Liver (tissue), 9 donors: ENCODE data around the gene ZFP36L2. TPM values are rescaled to one million over a fixed set of nuclear protein-coding genes. Genes with fewer than 3 reads are reported as not detected.

Experiments used
- DNase-seq: peaks from one replicate; pipeline ENCODE4 v3.0.0-alpha.2; 2017; ENCODE audit warnings: low spot score
- H3K27ac ChIP-seq, 2 donors: one replicate each; pipeline ENCODE4 v1.7.0; 2013; ENCODE audit warnings: inconsistent platforms in 2 of 2, low read length in 2 of 2, control low read depth in 1 of 2, low read depth in 1 of 2, mild to moderate bottlenecking in 1 of 2
- H3K27me3 ChIP-seq, 4 donors: one replicate each; pipeline versions ENCODE4 v1.6.1 to v1.7.0; 2013; ENCODE audit warnings: low read length in 3 of 4, inconsistent platforms in 1 of 4, mild to moderate bottlenecking in 1 of 4, moderate library complexity in 1 of 4; ENCODE audit not compliant: control insufficient read depth in 4 of 4, insufficient read depth in 4 of 4
- H3K36me3 ChIP-seq, 4 donors: one replicate each; pipeline versions ENCODE4 v1.6.1 to v1.7.0; 2013; ENCODE audit warnings: low read length in 3 of 4, mild to moderate bottlenecking in 3 of 4, low read depth in 1 of 4, moderate library complexity in 1 of 4; ENCODE audit not compliant: control insufficient read depth in 4 of 4, insufficient read depth in 3 of 4
- H3K4me1 ChIP-seq, 4 donors: one replicate each; pipeline versions ENCODE4 v1.6.1 to v1.7.0; 2013; ENCODE audit warnings: low read length in 3 of 4, mild to moderate bottlenecking in 3 of 4, moderate library complexity in 1 of 4; ENCODE audit not compliant: control insufficient read depth in 4 of 4, insufficient read depth in 4 of 4
- H3K4me3 ChIP-seq, 3 donors: one replicate each; pipeline versions ENCODE4 v1.6.1 to v1.7.0; 2013; ENCODE audit warnings: low read length in 3 of 3, control low read depth in 1 of 3, low read depth in 1 of 3, mild to moderate bottlenecking in 1 of 3
- H3K9ac ChIP-seq, 2 donors: one replicate each; pipeline ENCODE4 v1.7.0; 2013; ENCODE audit warnings: low read length in 2 of 2, mild to moderate bottlenecking in 2 of 2, moderate library complexity in 2 of 2, control low read depth in 1 of 2, low read depth in 1 of 2
- H3K9me3 ChIP-seq, 4 donors: one replicate each; pipeline versions ENCODE4 v1.6.1 to v1.7.0; 2013; ENCODE audit warnings: low read length in 3 of 4; ENCODE audit not compliant: control insufficient read depth in 4 of 4
- CTCF ChIP-seq: fragments of 150-350 bp; IDR thresholded peaks from 2 replicates; pipeline ENCODE4 v1.5.1; 2017; ENCODE audit warnings: improper control_type of control experiment, low read depth, low read length; ENCODE audit not compliant: missing input control
- FOXA2 ChIP-seq: IDR thresholded peaks from 2 replicates; pipeline ENCODE4 v1.6.1; 2016; ENCODE audit warnings: antibody characterized with exemption
- GABPA ChIP-seq, 2 donors: IDR thresholded peaks in 1 of 2; conservative IDR thresholded peaks in 1 of 2; 2 replicates each; pipeline ENCODE4 v1.6.1; 2016; ENCODE audit warnings: antibody characterized with exemption in 2 of 2, mild to moderate bottlenecking in 1 of 2, moderate library complexity in 1 of 2
- JUND ChIP-seq, 2 donors: IDR thresholded peaks; 2 replicates each; pipeline ENCODE4 v1.6.1; 2016; ENCODE audit warnings: antibody characterized with exemption in 2 of 2
- MAX ChIP-seq: IDR thresholded peaks from 2 replicates; pipeline ENCODE4 v1.6.1; 2016; ENCODE audit warnings: antibody characterized with exemption
- REST ChIP-seq: IDR thresholded peaks from 2 replicates; pipeline ENCODE4 v1.6.1; 2016; ENCODE audit warnings: antibody characterized with exemption, mild to moderate bottlenecking
- SP1 ChIP-seq: IDR thresholded peaks from 2 replicates; pipeline ENCODE4 v1.6.1; 2018; ENCODE audit warnings: antibody characterized with exemption, mild to moderate bottlenecking
- TAF1 ChIP-seq: conservative IDR thresholded peaks from 2 replicates; pipeline ENCODE4 v1.6.1; 2016; ENCODE audit warnings: antibody characterized with exemption, mild to moderate bottlenecking
- WGBS: extraction: QIAGEN DNeasy Blood & Tissue Kit; methylation state at CpG from one replicate; pipeline ENCODE4 v1.1.7; 2013; 5-methylcytosine and 5-hydroxymethylcytosine counted together
- polyA plus RNA-seq, 2 donors: library from polyadenylated mRNA; stranded (reverse) in 1 of 2; unstranded in 1 of 2; fragments of 200-250 nt in 1 of 2; fragments of >200 nt in 1 of 2; fragmentation: Nextera tagmentation in 1 of 2; extraction: Ambion mirVana in 1 of 2; gene quantifications; one replicate each; pipeline versions ENCODE4 v1.2.1 to v1.2.3, GENCODE V29; 2013 to 2015
- total RNA-seq, 2 donors: library from RNA; depleted of rRNA; stranded (reverse); fragments of >200 nt; gene quantifications; one replicate each; pipeline ENCODE4 v1.2.3, GENCODE V29; 2014
- donor health status: healthy.
- donor health status: healthy.
- donor health status: healthy.
- donor health status: healthy.
- donor health status: healthy.

Gene ZFP36L2
- total and polyA plus RNA-seq, 4 donors: 10.3 to 26.8 (median 18.9) TPM

- Histone ChIP-seq H3K4me3 (peak overlapping the region; percentile 48 to 65 (median 50)), H3K27ac (peak overlapping the region; percentile 76 to 89), H3K27me3 (no peaks in the 10 kb centered on the region), H3K9ac (peak overlapping the region; percentile 42 to 79), H3K36me3 (peaks cover 0 to 3% (median 0%) of the 10 kb centered on the region in 4 donors), H3K4me1 (peaks cover 12 to 59% (median 43%) of the 10 kb centered on the region in 4 donors), H3K9me3 (no peaks in the 10 kb centered on the region)
- peak; percentile 64 for DNase-seq
- TF ChIP-seq SP1: peak; percentile 1
- no peak for TF ChIP-seq MAX
- peak; percentile 26 to 39 for TF ChIP-seq GABPA (IDR thresholded peaks at IDR 0.05 in 1 of 2, conservative IDR thresholded peaks at IDR 0.05 in 1 of 2)
- WGBS: 18% methylated on average over 8 of the region's 8 CpGs
These were observed 7.6 kb downstream of the ZFP36L2 start for GRCh38 chr2:43218702-43219382.

GRCh38 chr2:43218155-43218701, 8.2 kb downstream of the ZFP36L2 start:
- no peak for DNase-seq
- 58% methylated on average over 13 of the region's 13 CpGs for WGBS

More at GRCh38 chr2:43218155-43218701, 8.2 kb downstream of the ZFP36L2 start:
- H3K27me3 ChIP-seq: no peaks in the 10 kb centered on the region
- H3K4me1 ChIP-seq: peaks cover 12 to 54% (median 40%) of the 10 kb centered on the region in 4 donors
- H3K9me3 ChIP-seq: no peaks in the 10 kb centered on the region
- peaks cover 0 to 3% (median 0%) of the 10 kb centered on the region in 4 donors for H3K36me3 ChIP-seq
- H3K27ac ChIP-seq: peak overlapping the region; percentile 76 to 89
- H3K9ac ChIP-seq: peak overlapping the region; percentile 42 to 79
- TF ChIP-seq CTCF: no peak
- peak; percentile 35 for TF ChIP-seq REST
- no peak for TF ChIP-seq GABPA (IDR thresholded peaks at IDR 0.05 in 1 of 2, conservative IDR thresholded peaks at IDR 0.05 in 1 of 2)
- TF ChIP-seq FOXA2: no peak
- TF ChIP-seq JUND (IDR thresholded peaks at IDR 0.05): no peak
- TF ChIP-seq TAF1: no peak
- peak; percentile 2 for TF ChIP-seq SP1
- H3K4me3 ChIP-seq: no peak overlapping the region
